ENCODE measurements around the gene CAMK2G. TPM values are rescaled to one million over a fixed set of nuclear protein-coding genes. Genes with fewer than 3 reads are reported as not detected.

The CAMK2G gene
- total and polyA plus RNA-seq, 2 experiments from 2014 or later = 30.6 to 34.1 TPM

DNA sequence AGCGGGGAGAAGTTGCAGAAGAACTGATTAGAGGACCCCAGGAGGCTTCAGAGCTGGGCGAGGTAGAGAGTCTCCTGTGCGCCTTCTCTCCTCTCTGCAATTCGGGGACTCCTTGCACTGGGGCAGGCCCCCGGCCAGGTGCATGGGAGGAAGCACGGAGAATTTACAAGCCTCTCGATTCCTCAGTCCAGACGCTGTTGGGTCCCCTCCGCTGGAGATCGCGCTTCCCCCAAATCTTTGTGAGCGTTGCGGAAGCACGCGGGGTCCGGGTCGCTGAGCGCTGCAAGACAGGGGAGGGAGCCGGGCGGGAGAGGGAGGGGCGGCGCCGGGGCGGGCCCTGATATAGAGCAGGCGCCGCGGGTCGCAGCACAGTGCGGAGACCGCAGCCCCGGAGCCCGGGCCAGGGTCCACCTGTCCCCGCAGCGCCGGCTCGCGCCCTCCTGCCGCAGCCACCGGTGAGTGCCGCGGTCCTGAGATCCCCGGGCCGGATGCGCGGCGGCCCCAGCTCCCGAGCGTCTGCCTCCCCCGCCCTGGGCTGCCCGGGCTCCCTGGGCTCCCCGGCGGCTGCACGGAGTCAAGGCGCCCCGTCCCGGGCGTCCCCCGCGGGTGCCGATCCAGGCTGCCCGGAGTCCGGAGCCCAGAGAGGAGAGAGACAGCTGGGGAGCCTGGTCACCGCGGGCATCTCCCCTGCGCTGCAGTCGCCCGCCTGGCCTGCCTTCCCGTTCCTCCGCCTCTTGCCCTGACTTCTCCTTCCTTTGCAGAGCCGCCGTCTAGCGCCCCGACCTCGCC is 36.6 kb upstream of the CAMK2G start, which contains the start of gene PLAU:
Gene PLAU (plus strand): TSS at position 369 of the 789 bp plus-strand sequence. CDS start 424 bp downstream, outside the sequence.
- Histone ChIP-seq H3K4me1 (ENCODE audit: insufficient read depth) (peaks cover 52% of the 10 kb centered on the region), H3K27ac (ENCODE audit: low read depth) (no peak within 1 kb of the TSS), H3K4me2 (peak within 1 kb of the TSS; percentile 97), H3K4me3 (peak within 1 kb of the TSS; percentile 94), H3K9me2 (ENCODE audit: insufficient read depth) (0 out of 2 replicates have a peak, but pooled peaks cover 3% of the 10 kb centered on the region), H3K36me3 (ENCODE audit: insufficient read depth) (no peaks in the 10 kb centered on the region; the same call in 1 of the 2 replicates), H3F3A (replicated peaks; ENCODE audit: low read depth) (peaks cover 14% of the 10 kb centered on the region; the same call in 1 of the 2 replicates), H3K27me3 (ENCODE audit: insufficient read depth) (peaks cover 45% of the 10 kb centered on the region), H2AFZ (peak within 1 kb of the TSS; percentile 100), H4K20me1 (replicated peaks; ENCODE audit: insufficient read depth) (no peaks in the 10 kb centered on the region), H3K79me2 (replicated peaks; ENCODE audit: insufficient read depth) (no peaks in the 10 kb centered on the region)
- DNase-seq (ENCODE audit: low spot score) (peak; percentile 82), ATAC-seq (peak; percentile 75)
- TF ChIP-seq ZNF331 (CRISPR knock-in tag; IDR thresholded peaks at IDR 0.05; ENCODE audit: low read depth) (no peak), EZH2phosphoT487 (IDR thresholded peaks at IDR 0.05; ENCODE audit: unreplicated experiment) (no peak), NANOG (IDR thresholded peaks at IDR 0.05; ENCODE audit: borderline replicate concordance) (no peak), POLR2AphosphoS5 (IDR thresholded peaks at IDR 0.05; ENCODE audit: low read depth) (peak; percentile 13; the same call in 1 of the 2 replicates), ZNF114 (CRISPR knock-in tag; IDR thresholded peaks at IDR 0.05) (no peak), JUNB (IDR thresholded peaks at IDR 0.05; ENCODE audit: unreplicated experiment) (no peak), EZH2 (IDR thresholded peaks at IDR 0.05; ENCODE audit: low read depth, unreplicated experiment) (peak; percentile 28)
- TF ChIP-seq, protein P1, sequence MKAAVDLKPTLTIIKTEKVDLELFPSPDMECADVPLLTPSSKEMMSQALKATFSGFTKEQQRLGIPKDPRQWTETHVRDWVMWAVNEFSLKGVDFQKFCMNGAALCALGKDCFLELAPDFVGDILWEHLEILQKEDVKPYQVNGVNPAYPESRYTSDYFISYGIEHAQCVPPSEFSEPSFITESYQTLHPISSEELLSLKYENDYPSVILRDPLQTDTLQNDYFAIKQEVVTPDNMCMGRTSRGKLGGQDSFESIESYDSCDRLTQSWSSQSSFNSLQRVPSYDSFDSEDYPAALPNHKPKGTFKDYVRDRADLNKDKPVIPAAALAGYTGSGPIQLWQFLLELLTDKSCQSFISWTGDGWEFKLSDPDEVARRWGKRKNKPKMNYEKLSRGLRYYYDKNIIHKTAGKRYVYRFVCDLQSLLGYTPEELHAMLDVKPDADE (IDR thresholded peaks at IDR 0.05) = no peak
- TF ChIP-seq, protein P2, sequence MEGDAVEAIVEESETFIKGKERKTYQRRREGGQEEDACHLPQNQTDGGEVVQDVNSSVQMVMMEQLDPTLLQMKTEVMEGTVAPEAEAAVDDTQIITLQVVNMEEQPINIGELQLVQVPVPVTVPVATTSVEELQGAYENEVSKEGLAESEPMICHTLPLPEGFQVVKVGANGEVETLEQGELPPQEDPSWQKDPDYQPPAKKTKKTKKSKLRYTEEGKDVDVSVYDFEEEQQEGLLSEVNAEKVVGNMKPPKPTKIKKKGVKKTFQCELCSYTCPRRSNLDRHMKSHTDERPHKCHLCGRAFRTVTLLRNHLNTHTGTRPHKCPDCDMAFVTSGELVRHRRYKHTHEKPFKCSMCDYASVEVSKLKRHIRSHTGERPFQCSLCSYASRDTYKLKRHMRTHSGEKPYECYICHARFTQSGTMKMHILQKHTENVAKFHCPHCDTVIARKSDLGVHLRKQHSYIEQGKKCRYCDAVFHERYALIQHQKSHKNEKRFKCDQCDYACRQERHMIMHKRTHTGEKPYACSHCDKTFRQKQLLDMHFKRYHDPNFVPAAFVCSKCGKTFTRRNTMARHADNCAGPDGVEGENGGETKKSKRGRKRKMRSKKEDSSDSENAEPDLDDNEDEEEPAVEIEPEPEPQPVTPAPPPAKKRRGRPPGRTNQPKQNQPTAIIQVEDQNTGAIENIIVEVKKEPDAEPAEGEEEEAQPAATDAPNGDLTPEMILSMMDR (conservative IDR thresholded peaks at IDR 0.05; ENCODE audit: low read depth in 2 of 2) = no peak
- TF ChIP-seq, protein P3, sequence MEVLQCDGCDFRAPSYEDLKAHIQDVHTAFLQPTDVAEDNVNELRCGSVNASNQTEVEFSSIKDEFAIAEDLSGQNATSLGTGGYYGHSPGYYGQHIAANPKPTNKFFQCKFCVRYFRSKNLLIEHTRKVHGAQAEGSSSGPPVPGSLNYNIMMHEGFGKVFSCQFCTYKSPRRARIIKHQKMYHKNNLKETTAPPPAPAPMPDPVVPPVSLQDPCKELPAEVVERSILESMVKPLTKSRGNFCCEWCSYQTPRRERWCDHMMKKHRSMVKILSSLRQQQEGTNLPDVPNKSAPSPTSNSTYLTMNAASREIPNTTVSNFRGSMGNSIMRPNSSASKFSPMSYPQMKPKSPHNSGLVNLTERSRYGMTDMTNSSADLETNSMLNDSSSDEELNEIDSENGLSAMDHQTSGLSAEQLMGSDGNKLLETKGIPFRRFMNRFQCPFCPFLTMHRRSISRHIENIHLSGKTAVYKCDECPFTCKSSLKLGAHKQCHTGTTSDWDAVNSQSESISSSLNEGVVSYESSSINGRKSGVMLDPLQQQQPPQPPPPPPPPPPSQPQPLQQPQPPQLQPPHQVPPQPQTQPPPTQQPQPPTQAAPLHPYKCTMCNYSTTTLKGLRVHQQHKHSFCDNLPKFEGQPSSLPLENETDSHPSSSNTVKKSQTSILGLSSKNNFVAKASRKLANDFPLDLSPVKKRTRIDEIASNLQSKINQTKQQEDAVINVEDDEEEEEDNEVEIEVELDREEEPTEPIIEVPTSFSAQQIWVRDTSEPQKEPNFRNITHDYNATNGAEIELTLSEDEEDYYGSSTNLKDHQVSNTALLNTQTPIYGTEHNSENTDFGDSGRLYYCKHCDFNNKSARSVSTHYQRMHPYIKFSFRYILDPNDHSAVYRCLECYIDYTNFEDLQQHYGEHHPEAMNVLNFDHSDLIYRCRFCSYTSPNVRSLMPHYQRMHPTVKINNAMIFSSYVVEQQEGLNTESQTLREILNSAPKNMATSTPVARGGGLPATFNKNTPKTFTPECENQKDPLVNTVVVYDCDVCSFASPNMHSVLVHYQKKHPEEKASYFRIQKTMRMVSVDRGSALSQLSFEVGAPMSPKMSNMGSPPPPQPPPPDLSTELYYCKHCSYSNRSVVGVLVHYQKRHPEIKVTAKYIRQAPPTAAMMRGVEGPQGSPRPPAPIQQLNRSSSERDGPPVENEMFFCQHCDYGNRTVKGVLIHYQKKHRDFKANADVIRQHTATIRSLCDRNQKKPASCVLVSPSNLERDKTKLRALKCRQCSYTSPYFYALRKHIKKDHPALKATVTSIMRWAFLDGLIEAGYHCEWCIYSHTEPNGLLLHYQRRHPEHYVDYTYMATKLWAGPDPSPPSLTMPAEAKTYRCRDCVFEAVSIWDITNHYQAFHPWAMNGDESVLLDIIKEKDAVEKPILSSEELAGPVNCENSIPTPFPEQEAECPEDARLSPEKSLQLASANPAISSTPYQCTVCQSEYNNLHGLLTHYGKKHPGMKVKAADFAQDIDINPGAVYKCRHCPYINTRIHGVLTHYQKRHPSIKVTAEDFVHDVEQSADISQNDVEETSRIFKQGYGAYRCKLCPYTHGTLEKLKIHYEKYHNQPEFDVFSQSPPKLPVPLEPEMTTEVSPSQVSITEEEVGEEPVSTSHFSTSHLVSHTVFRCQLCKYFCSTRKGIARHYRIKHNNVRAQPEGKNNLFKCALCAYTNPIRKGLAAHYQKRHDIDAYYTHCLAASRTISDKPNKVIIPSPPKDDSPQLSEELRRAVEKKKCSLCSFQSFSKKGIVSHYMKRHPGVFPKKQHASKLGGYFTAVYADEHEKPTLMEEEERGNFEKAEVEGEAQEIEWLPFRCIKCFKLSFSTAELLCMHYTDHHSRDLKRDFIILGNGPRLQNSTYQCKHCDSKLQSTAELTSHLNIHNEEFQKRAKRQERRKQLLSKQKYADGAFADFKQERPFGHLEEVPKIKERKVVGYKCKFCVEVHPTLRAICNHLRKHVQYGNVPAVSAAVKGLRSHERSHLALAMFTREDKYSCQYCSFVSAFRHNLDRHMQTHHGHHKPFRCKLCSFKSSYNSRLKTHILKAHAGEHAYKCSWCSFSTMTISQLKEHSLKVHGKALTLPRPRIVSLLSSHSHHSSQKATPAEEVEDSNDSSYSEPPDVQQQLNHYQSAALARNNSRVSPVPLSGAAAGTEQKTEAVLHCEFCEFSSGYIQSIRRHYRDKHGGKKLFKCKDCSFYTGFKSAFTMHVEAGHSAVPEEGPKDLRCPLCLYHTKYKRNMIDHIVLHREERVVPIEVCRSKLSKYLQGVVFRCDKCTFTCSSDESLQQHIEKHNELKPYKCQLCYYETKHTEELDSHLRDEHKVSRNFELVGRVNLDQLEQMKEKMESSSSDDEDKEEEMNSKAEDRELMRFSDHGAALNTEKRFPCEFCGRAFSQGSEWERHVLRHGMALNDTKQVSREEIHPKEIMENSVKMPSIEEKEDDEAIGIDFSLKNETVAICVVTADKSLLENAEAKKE (CRISPR knock-in tag; IDR thresholded peaks at IDR 0.05) = no peak
- Mint-ChIP-seq H3K4me3 (peak within 1 kb of the TSS; percentile 92), H3K36me3 (ENCODE audit: low read depth) (peaks cover 16% of the 10 kb centered on the region), H3K27ac (0 out of 2 replicates have a peak within 1 kb of the TSS, but pooled peaks have one; percentile 11), H3K9me3 (no peaks in the 10 kb centered on the region), H3K4me1 (peaks cover 53% of the 10 kb centered on the region), H3K27me3 (ENCODE audit: insufficient read depth, low read depth, poor library complexity) (peaks cover 38% of the 10 kb centered on the region)

Measured in GM23338 (cell line).